NCI-H82 treated with DMSO at 0.1 percent for 48 hours (cell line): Measurements from ENCODE around the gene ASCL5.

Source experiments
- DNase-seq: peaks from one replicate; lab custom pipeline; 2025; ENCODE audit not compliant: unreplicated experiment; lab: John Stamatoyannopoulos, UW

ASCL5 gene

DNA sequence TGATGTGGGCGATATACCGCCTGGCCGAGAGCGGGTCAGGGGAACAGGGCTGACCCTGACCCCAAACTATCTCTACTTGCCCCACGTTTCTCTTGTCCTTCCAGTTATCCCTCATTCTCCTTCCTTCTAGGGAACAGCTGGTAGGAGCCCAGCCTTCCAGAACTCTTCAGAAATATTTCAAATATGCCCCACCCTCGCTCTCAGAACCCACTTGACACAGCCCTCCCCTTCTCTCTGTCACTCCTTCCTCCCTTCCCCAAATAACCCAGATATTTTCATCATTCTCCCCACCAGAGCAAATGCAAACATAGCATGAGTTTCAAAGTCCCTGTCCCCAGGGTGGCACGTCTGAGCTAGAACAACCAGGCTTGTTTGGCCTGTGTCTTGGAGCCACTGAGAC lies 15.8 kb downstream of the ASCL5 start:
- no peak for DNase-seq

DNA sequence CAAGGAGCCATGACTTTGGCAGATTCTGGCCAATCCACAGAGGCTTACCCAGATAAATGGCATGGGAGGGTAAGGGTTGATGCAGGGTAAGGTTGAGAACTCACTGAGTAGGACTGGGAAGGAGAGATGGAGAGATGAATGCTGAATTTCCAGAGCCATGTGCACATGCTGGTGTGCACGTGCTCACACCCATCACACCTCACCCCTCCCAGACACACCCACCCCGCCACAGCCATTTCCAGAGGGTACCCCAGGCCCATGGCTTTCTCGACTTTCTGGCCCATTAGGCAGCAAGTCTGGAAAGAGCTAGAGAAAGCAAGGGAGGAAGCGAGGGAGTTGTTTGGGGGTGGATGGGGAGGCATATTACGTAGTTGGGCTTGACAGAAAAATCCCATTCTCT lies 16.4 kb downstream of the ASCL5 start:
- DNase-seq, result no peak

GRCh38 chr1:201110138-201110537 lies 16.8 kb downstream of the ASCL5 start:
- no peak for DNase-seq

GRCh38 chr1:201109651-201110050 lies 17.3 kb downstream of the ASCL5 start:
- DNase-seq, result no peak

DNA sequence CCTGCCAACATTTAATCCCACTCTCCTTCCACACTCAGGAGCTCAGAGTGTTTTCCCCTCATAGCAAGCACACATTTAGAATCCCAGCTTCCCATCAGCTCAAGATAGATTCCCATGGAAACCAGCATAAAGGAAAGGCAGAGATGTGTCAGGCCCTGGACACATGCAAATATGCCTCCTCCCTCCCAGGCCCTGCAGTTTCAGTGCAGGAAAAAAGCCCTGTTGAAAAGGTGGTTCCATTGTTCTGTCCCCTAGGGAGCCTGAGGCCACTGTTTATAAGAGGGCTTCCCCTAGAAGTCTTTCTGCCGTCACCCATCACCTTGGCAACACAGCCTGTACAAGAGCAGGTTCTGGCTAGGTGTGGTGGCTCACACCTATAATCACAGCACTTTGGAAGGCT lies 18.4 kb downstream of the ASCL5 start:
- no peak for DNase-seq

DNA sequence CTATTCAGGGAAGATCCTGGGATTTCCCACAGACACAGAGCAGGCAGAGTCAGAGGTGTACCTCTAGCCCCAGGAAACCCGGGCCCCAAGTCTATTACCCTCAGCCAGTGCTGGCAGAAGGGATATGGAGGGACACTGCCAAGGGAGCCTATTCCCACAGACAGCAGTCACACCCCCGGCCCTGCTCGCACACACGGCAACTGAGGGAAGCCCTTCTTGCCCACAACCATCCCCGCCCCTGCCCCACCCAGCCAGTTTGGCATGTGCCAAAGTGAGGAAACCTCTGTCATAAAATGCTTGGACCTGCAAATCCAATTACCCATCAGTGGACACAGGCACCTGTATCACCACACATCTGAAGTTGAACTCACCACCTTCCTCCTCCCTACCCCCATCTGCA lies 21.3 kb downstream of the ASCL5 start:
- no peak for DNase-seq

- DNase-seq, result no peak
These were observed 22.8 kb downstream of the ASCL5 start for GRCh38 chr1:201104141-201104540.

- DNase-seq, result no peak
These were observed 23.3 kb downstream of the ASCL5 start for GRCh38 chr1:201103666-201104065.

DNA sequence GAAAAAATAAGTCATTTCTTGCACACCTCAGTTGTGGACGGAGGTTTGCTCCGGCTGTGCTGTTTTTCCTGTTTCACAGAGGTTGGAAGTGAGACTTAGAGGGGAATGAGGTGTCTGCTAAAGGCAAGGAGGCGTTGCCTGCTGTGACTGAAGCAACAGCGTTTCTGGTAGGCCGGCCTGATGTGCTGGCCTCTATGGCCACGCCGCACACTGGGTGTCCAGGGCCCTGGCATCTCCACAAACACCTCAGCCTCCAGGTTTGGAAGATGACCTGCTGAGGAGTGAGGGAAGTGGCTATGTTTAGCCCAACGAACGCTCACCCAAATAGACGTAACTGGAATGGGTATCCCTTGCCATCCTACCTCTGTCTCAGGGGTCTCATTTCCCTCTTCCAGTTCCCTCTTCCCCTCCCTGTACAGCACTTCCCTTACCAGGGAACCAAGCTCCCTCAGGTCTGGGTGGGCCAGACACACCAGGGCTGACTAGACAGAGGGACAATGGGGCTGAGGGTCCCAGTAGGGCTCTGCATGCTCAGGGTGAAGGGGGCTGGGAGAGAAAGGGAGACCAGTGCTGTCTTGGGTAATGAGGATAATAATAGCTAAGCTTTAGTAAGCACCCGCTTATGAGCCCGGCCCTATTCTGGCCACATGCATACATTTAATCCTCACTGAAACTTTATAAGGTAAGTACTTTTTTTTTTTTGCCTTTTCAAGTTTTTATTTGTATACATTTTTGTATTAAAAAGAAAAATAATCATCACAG lies 26.6 kb downstream of the ASCL5 start:
- DNase-seq, result peak; percentile 26

DNA sequence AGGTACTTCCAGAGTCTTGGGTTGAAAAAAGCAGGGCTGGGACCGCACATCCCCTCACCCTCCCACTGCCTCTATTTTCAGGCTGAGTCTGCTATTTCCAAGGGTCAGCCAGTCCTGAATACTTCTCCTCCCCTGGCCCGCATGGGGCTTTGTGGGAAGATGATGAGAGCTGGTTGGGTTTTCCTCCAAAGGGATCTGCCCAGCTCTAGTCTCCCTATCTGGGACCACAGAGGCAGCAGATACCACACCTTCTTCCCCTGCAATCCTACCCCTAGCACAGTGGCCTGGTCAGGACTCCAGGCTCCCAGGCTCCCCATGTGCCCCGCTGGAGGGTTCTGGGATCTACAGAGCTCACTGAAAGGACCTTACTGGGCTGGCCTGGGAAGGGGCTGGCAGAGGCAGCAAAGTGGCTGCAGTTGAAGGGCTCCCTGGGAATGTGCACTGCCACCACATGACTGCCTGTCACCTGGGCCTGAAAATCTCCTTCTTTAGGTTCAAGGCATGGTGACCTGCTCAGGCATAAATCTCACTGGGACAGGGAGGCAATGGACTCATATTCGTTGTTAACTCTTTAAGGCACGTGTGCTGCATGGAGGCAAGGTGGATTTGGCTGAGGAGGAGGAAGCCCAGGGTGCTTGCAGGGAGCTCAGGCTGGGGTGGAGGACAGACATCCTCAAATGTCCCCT lies 27.8 kb downstream of the ASCL5 start:
- DNase-seq, result no peak

DNA sequence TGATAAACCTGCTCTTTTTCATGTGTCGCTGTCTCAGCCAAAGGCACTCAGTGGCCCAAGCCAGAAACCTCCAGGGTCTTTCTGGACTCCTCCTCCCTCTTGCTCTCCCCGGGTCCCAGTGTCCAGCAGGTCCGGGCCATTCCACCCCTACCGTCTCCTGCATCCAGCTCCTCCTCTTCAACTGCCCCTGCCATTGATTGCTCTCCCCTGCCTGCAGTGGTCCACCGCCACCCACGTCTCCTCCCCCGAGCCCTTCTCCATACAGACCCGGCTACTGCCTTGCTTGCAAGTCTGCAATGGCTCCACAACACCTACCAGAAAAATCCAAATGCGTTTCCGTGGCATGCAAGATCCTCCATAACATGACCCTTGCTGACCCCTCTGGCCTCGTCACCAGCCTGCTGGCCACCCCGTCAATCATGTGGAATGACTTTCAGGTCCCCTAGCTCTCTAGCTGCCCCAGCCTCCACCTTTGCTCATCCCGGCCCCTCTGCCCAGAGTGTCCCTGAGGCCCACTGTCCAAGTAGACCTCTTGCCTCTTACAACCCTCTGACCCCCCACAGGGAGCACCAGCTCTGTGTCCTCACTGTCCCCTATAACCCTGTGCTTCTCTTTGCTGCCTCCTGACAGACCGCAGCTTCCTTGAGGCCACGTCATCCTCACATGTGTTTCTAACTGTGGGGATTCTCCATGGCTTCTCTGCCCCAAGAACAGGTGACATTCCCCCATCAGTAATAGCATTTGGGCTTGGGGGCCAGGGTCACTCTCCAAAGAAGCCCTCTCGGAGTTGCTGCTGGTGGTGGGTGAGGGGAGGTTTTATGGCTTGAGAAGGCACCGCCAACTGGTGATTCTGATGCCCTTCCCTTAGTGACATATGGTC lies 29.8 kb downstream of the ASCL5 start:
- DNase-seq, result no peak

DNA sequence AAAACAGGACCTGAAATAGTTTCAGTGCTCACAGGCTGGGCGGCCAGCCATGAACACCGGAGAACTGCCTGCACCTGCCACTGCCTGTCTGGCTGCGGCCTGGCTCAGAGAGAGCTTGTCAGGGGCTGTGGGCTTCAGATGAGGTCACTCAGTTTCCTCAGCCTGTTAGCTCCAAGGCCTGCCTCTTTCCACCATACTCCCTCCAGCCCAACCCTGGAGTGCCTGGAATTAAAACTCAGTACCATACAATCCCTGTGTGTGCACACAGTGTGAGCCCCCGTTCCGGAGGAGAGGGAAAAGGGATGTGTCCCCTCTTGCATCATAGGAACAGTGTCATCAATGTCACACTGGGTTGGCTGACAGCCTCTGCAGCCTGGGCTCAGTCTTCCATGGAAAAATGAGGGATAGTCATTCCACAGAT lies 30.9 kb downstream of the ASCL5 start:
- no peak for DNase-seq

DNA sequence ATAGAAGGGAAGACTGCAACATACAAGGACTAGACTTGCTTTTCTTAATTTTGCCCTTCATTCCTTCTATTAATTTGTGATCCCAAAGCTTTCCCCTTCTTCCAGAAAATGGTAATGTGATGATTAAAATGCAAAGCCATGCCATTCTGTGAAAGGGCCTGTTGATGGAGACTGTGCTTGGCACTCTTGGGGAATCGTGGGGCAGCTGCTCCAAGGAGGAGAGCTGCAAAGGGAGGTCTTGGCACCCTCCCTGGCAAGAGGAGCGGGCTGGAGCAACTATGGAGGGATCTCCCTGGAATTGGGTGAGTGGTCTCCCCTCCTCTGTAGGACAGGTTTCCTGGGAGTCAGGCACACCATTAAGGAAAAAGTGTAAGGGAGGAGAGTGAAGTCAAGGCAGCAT lies 31.4 kb downstream of the ASCL5 start:
- DNase-seq, result no peak

- no peak for DNase-seq
These were observed 32.2 kb downstream of the ASCL5 start for GRCh38 chr1:201094832-201095231.

GRCh38 chr1:201093962-201094361 lies 33.0 kb downstream of the ASCL5 start:
- no peak for DNase-seq

DNA sequence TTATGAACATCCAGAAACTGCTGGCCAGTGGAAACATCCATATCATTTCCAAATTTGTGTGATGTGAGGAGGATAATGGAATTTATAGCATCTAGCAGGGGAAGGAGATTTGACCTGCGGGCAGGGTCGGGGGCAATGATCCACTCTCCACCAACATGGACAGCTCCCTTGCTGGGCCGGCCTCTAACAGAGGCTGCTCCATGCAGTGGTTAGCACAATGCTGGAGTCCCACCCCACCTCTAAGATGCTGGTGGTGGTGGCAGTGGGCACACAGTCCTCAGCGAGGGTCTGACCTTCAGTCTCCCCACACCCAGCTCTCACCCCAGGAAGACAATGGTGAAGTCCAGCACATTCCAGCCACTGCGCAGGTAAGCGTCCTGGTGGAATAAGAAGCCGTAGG lies 33.4 kb downstream of the ASCL5 start:
- DNase-seq, result no peak

GRCh38 chr1:201092738-201093137 lies 34.2 kb downstream of the ASCL5 start:
- DNase-seq, result no peak

- DNase-seq, result no peak
These were observed 35.7 kb downstream of the ASCL5 start for GRCh38 chr1:201091256-201091655.

DNA sequence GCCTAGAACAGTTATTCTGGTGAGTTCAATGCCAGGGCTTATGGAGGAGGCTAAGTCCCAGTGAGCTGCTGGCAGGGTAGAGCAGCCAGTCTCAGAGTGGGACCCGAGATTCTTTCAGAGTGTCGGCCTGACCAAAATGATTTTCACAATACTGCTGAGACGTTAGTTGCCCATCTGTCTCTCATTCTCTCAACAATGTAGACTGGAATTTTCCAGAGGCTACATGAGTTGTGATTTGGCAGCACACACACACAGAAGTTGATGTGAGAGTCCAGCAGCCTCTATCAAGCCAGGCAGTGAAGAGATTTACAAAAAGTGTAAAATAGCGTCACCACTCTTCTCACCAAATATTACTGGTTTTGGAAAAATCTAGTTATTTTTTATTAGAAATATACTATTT lies 36.4 kb downstream of the ASCL5 start:
- DNase-seq, result no peak

GRCh38 chr1:201089596-201089995 lies 37.4 kb downstream of the ASCL5 start:
- DNase-seq, result no peak

GRCh38 chr1:201088901-201089525 lies 38.0 kb downstream of the ASCL5 start:
- no peak for DNase-seq
